ENCODE data around the gene RET.
"Not testable (repeated sequence)": the region's sequence is repeated elsewhere in the genome, so short reads cannot be mapped to it uniquely, and the experiment has no call there.

RET gene

GRCh38 chr10:43138021-43138756 lies 61.3 kb downstream of the RET start, which contains the start of gene CSGALNACT2:
TSS of gene CSGALNACT2 (plus strand) at chr10:43138445. CDS start at chr10:43155150, 16,705 bp downstream.
- DNase-seq, result peak; percentile 88

GRCh38 chr10:43138757-43139241 lies 61.9 kb downstream of the RET start:
- peak; percentile 64 for DNase-seq

- no peak for DNase-seq
Observed at GRCh38 chr10:43141421-43141820, 64.6 kb downstream of the RET start.

GRCh38 chr10:43145311-43145710 lies 68.4 kb downstream of the RET start:
- DNase-seq, result no peak

- DNase-seq, result not testable (repeated sequence)
Observed at GRCh38 chr10:43145936-43146335, 69.1 kb downstream of the RET start.

GRCh38 chr10:43151371-43151770 lies 74.5 kb downstream of the RET start:
- DNase-seq, result no peak

GRCh38 chr10:43153901-43154300 lies 77.0 kb downstream of the RET start:
- no peak for DNase-seq

GRCh38 chr10:43155221-43155620 lies 78.4 kb downstream of the RET start:
- DNase-seq, result no peak

- DNase-seq, result no peak
Observed at GRCh38 chr10:43155741-43156140, 78.9 kb downstream of the RET start.

- no peak for DNase-seq
Observed at GRCh38 chr10:43156590-43157341, 79.9 kb downstream of the RET start.

- no peak for DNase-seq
Observed at GRCh38 chr10:43158636-43159035, 81.8 kb downstream of the RET start.

GRCh38 chr10:43160046-43160920 lies 83.4 kb downstream of the RET start:
- DNase-seq, result peak; percentile 60

- DNase-seq, result peak; percentile 24
Observed at GRCh38 chr10:43160921-43161255, 84.0 kb downstream of the RET start.

- no peak for DNase-seq
Observed at GRCh38 chr10:43162604-43163003, 85.7 kb downstream of the RET start.

- DNase-seq, result no peak
Observed at GRCh38 chr10:43166207-43166879, 89.5 kb downstream of the RET start.

GRCh38 chr10:43166880-43167497 lies 90.1 kb downstream of the RET start:
- DNase-seq, result no peak

GRCh38 chr10:43167498-43167889 lies 90.6 kb downstream of the RET start:
- DNase-seq, result no peak

- no peak for DNase-seq
Observed at GRCh38 chr10:43170491-43170890, 93.6 kb downstream of the RET start.

GRCh38 chr10:43172645-43173044 lies 95.8 kb downstream of the RET start:
- no peak for DNase-seq

GRCh38 chr10:43173120-43173519 lies 96.3 kb downstream of the RET start:
- DNase-seq, result no peak

GRCh38 chr10:43174969-43175368 lies 98.1 kb downstream of the RET start:
- DNase-seq, result no peak

GRCh38 chr10:43176271-43176670 lies 99.4 kb downstream of the RET start:
- DNase-seq, result no peak

All from stimulated activated CD4-positive, alpha-beta T cell treated with anti-CD3 and anti-CD28 coated beads, Interleukin-4, amount 100 ng/mL, for 24 hours (primary cell).